NCI-H526 treated with DMSO at 0.1 percent for 48 hours (cell line): ENCODE measurements around the gene NDOR1.

Source experiments
- DNase-seq: peaks from one replicate; lab custom pipeline; 2025; lab: John Stamatoyannopoulos, UW

Gene NDOR1

DNA sequence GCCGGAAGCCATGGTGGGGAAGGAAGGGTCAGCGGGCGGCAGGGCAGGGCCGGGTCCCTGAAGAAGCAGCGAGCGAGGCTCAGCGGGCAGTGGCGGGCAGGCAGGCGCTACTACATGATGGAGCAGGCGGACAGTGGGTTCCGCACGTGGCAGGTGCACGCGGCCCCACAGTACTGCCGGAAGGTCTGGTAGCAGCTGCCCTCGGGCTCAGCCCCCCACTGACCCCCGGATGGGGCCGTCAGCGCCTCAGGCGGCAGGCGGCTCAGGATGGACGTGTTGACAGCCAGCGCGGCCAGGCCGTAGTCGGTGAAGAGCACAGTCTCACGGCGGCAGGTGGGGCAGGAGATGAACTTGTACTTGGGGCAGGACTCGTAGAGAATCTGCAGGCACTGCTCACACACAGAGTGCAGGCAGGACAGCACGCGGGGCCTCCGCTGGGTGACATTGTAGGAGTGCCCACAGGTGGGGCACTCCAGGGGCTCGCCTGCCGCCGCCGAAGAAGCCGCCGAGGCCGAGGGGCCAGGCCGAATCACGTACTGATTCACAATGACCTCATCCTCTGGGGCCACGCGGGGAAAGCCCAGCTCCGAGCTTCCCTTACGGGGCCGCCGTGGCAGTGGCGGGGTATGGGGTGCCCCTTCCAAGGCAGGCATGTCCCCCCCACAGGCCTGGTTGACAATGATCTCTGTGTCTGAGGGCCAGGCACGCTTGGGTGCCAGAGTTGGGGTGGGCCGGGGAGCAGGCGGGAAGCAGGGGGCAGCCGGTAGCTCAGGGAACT, 15.0 kb downstream of the NDOR1 start:
- DNase-seq, result no peak

DNA sequence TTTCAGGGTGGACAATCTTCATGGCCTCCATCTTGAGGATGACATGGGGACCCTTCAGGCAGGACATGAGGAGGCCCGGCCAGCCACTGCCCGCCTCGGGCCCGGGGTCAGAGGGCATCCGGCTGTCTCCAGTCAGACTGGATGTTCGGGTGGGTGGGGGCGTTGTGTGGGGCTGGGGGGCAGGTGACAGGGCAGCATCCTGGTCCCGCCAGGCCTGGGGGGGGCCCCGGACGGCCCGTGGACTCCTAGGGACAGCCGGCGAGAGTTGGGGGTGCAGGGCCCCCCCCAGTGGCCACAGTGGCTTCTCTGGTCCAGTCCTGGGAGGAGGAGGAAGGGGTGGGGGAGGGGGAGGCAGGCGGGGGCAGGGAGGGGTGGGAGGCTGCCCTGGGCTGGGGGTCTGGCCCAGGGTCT, 15.6 kb downstream of the NDOR1 start:
- no peak for DNase-seq

DNA sequence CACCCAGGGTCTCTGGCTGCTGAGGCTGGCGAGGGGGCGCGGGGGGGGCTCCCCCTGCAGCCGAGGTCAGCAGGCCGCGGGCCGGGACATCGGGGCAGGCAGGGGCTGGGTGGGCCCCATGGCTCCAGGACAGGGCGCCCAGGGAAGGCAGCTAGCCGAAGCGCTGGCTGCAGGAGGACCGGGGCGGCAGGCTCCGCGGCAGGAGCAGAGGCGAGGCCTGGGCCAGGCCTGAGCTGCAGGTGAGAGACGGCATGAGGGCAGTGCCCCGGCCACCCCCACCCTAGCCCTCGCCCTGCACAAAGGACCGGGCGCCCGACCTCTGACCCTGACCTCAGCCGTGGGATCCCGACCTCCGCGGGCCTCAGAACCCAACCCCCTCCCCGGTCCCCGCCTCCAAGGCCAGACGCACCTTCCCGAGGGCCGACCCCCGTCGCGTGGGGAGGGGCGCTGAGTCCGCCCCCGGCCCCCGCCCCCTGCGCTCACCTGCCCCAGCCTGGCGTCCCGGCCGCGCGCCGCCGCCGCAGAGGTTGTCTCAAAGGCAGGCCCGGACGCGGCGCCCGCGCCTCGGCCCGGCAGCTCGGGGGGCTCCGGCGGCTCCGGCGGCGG, 16.1 kb downstream of the NDOR1 start:
- DNase-seq, result no peak

DNA sequence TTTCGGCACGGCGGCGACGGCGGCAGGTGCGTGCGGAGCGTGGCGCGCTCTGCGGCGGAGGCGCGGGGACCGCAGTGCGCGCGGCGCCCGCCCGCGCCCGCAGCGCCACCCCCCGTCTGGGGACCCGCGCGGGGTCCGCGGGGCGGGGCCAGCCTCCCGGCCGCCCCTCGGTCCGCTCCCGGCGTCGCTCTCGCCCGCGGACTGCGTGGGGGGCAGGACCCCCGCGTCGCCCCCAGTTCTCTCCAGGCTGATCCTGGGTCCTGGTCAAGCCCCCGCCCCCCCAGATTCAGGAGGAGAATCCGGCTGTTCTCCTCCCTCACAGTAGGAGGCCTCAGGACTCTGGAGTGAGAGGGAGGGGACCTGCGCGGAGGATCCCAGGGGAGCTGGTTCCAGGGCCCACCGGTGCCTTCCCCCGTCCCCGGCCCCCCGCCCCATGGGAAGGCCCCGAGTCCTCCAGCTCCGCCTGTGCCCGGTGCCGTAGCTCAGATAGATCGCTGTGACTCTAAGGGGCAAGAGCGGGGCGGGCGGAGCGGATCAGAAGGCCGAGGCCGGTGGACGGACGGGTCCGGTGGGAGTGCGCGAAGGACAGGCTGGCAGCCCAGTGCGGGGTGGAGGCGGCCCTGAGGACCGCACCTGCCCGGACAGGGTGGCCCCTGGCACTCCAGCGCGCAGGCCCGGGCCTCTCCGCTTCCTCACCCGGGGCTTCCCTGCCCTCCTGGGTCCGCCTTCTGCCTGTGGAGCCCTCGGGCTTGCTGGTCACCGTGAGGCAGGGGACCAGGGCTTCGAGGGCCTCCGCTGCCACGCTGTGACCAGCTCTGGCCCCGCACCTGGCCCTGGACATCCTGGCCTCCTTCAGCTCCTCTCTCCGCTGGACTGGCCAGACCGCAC, 16.9 kb downstream of the NDOR1 start, which contains the start of gene RNF208:
TSS of gene RNF208 (minus strand) at position 51 of the 888 bp plus-strand sequence. CDS start 1,028 bp downstream, outside the sequence.
- no peak for DNase-seq

DNA sequence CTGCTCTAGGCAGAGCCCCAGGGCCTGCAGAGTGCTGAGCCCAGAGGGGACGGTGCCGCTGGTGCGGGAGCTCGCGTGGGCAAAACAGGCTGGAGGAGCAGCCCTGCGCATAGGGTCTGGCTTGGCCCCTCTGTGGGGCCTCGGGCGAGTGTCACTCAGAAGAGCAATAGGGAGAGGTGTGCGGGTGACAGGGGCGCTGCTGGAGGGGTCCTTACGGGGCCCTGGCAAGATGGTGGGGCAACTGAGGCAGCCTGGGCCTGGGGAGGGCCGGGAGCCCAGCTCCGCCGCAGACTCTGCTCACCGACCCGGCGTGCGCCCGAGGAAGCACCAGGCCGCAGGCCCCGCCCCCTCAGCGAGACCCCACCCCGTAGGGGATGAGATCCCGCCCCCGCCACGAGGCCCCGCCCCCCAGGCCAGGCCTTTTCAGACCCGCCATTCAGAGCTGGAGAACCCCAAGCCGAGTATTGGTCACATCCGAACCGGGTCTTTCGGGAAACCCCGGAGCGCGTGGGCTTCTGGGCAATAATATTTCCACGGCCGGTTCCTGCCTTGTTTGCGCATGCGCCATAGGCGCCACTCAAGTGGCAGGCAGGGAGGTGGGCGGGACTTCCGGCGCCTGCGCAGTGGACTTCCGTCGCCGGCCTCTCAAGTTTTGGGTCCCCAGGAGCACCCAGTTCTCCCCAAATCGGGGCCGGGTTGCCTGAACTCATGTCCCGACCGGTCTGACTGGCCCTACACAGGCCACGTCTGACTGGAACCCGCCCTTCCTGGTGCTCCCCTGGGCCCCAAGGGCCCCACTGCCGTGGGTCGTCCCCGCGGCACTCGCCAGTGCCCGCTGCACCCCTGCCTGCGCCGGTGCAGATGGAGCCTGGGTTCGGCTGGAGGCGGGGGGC, 17.8 kb downstream of the NDOR1 start:
- peak; percentile 82 for DNase-seq

DNA sequence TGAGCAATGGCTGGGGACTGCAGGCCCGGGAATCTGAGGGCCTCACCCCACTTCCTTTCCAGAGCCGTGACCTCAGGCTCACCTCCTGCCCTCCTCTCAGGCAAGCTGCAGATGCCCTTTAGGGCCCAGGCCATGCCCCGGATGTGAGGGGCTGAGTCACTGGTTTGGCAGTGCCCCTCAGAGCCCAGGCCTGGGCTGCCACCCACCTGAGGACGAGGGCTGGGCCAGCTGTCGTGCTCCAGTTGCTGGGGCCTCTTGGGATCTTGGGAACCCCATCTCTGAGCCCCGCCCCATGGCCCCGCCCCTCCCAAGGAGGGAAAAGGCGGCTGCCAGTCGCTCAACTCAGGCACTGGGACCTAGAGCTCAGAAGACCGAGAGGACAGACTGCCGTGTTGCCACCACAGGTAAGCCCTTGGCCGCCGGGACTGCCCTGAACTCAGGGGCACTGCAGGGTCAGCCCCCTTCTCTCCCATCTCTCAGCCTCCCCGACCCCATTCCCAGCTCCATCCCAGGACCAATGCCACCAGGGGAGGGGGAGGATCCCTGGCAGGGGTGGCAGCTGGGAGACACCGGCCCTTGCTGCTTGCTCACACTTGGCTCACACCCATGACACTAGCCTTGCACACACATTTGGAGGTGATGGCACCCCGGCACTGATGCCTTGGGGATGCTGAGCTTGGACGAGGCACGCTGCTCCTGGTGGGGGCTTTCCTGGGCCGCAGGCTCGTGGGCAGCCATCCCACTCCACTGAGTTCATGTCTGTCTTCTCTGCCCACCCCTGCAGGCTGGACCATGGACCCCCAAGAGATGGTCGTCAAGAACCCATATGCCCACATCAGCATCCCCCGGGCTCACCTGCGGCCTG, 19.6 kb downstream of the NDOR1 start, which contains the start of gene CYSRT1:
TSS of gene CYSRT1 (plus strand) at position 345 of the 865 bp plus-strand sequence. CDS start at position 793, 448 bp downstream.
- DNase-seq, result no peak

DNA sequence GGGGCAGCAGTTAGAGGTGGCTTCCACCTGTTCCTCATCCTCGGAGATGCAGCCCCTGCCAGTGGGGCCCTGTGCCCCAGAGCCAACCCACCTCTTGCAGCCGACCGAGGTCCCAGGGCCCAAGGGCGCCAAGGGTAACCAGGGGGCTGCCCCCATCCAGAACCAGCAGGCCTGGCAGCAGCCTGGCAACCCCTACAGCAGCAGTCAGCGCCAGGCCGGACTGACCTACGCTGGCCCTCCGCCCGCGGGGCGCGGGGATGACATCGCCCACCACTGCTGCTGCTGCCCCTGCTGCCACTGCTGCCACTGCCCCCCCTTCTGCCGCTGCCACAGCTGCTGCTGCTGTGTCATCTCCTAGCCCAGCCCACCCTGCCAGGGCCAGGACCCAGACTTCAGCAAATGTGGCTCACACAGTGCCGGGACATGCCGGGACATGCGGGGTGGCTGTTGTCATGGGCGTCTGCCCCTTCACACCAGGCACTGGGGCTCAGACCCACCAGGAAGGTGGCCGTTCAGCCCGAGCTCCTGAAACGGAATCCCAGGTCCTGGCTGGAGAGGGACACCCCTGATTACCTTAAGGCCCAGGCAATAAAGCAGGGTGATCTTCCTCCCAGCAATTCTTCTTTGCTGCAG, 20.3 kb downstream of the NDOR1 start:
- no peak for DNase-seq

DNA sequence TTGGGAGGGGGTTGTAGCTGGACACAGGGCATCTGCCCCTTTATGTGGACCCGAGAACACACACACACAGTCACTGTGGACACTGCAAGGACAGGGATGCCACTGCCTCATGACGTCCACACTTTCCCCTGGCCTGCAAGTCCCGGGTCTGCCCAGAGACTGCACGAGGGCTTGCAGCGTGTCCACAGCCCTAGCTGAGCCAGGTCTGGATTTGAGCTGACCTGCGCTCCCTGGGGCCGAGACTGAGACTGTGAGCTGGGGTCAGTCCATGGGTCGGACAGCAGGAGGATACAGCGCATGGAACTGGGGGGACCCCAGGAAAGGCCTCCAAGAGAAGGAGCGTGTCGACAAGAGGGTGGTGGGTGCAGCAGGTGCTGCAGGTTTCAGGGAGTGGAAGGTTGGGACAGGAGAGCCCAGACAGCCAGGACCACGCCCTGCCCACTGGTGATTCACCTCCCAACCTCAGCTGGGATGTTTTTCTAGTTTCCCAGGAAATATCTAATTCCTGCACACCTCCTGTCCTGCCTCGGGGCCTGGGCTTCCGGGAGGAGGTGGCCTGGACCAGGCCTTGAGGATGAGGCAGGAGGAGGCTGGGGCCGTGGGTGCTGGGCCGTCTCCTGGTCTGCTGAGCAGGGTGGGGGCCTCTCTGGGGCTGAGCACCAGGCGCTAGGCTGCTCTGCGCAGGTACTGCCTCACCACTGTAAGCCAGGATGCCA, 21.0 kb downstream of the NDOR1 start:
- no peak for DNase-seq

DNA sequence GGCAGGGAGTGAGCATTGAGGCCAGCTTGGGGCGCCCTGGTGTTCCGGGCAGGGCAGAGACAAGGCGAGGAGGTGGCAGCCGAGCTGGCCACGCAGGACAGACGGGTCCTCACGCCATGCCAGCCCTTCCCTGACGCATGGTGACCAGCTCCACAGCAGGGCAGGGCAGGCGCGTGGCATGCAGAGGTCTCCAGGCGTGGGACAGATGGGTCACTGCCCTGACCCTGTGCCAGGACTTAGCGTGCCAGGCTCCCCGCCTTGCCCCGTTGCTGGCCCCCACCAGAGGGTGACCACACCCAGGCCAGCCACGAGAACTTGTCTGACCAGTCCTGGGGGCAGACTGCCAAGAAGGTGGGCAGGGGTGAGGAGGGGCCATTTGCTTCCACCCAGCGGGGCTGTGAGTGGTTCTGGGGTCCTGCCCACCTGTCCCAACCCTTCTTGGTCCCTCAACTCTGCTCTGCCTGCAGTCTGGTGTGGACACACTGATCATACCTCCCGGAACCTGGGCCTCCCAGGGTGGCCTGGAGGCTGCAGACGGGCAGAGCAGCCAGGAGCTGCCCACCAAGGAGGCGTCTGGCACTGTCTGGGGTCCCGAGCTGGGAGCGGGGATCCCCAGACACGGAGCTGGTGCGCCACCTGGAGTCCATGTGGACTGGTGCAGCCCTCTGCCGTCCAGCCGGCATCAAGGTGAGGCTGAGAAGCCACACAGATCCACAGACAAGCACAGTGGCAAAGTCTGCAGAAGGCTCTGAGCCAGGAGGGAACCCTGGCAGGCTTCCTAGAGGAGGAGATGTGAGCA, 21.8 kb downstream of the NDOR1 start, which contains the start of gene RNF224:
TSS of gene RNF224 (plus strand) at position 449 of the 799 bp plus-strand sequence. CDS start 834 bp downstream, outside the sequence.
- peak; percentile 23 for DNase-seq

DNA sequence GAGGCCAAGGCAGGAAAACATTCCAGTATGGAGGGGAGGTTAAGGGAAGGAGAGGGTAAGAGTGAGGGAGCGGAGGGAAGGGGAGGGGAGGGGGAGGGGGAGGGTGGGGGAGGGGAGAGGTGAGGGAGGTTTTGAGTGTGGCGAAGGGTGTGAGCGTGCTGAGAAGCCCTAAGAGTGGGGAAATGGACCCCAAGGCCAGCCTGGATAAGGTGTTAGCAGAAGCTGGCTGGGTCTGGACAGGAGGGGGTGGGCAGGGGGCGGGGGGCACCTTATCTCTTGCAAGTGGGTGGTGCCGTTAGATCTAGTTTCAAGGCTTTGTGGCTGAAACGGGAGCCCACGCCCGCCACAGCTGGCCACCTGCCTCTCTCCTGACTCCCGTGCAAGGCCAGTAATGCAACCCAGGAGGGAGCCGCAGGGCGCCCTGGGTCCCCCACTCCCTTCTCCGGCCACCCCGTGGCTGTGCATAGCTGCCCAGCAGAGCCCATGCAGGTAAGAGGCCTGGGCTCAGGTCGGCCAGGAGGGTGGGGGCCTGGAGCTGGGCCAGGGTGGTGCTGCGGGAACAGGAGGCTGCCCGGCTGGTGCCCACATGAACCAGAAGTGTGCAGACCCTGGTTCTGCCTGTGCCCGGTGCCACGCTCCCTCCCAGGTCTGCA, 22.5 kb downstream of the NDOR1 start:
- no peak for DNase-seq

DNA sequence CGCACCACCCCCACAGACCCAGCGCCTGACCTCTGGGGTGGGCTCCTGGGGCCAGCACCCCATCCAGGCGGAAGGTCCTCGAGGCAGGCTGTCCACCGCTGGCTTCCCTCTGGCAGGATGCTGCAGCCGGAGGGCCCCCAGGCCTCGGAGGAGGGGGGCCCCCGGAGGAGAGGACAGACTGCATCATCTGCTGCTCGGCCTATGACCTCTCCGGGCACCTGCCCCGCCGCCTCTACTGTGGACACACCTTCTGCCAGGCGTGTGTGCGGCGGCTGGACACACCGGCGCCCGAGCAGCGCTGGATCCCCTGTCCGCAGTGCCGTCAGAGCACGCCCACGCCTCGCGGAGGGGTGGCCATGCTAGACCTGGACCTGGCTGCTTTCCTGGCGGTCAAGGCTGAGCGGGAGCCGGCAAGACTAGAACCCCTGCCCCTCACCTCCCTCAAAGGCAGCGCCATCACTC, 23.0 kb downstream of the NDOR1 start:
- no peak for DNase-seq

DNA sequence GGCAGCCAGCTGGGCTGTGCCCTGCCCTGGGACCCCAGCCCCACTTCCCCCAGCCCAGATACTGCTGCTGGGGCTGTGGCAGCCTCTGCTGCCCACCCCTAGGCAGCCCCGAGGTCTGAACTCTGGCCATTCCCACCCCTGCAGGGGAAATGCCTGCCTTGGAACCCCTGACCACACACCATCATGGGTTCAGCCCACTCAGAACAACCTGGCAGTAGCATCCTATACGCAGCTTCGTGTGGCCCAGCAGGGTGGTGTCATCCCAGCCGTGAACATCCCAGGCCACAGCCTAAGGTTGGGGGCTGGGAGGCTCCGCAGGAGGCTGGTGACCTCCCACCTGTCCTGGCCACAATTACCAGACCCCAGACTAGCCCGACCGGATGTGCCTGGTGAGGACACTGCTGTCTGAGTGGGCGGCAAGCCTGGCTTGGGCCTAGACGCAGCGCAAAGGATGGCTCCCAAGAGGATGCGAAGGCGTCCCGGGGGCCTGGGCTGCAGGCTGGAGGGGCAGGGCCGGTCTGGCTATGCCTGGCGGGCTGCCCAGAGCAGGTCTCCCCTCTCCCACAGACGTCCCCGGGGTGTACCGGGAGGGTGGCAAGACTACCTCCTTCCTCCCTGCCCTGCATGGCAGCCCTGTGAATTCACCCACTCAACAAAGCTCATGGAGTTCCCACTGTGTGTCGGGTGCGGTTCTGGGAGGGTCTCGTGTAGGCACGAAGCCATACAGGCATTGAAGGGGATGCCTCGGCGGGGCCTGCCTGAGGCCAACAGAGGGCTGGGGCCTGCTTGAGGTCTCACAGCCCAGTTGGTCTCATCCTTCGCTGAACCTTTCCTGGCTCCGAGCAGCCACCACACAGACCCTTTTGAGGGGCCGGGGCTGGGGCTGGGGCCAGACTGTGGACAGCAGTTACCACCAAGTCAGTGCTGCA, 23.7 kb downstream of the NDOR1 start:
- no peak for DNase-seq

DNA sequence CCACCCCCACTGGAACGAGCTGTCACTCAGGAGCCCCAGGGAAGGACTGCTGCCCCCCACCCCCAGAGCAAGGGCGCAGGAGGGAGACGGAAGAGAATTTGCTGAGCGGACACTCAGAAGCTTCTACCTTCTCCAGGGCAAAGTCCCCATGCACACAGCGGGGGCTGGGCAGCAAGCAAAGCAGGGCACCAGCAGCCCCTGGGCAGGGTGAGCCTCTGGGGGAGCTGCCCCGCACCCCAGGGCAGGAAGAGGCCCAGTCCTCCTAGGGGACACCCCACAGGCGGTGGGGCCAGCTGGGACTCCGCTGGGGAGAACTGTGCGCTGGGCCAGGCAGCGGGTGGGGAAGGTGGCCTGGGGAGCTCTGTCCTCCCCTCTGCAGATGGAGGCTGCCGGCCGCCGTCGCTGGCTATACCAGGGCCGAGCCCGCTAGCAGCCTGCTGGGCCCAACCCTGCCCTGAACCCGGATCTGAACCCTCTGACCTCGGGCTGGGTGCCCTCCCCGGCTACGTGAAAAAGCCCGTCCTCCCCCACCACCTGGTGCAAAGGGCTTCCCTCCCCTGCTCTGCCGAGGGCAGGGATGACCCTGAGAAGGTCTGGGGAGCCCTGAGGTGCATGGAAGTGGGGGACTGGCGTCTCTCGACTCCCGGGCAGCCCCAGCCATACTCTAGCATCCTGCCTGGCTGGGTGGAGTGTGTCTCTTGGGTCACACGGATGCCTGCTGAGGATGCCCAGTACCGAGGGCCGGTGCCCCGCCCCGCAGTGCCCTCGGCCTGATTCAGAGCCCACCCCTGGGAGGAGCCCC, 24.6 kb downstream of the NDOR1 start:
- no peak for DNase-seq

DNA sequence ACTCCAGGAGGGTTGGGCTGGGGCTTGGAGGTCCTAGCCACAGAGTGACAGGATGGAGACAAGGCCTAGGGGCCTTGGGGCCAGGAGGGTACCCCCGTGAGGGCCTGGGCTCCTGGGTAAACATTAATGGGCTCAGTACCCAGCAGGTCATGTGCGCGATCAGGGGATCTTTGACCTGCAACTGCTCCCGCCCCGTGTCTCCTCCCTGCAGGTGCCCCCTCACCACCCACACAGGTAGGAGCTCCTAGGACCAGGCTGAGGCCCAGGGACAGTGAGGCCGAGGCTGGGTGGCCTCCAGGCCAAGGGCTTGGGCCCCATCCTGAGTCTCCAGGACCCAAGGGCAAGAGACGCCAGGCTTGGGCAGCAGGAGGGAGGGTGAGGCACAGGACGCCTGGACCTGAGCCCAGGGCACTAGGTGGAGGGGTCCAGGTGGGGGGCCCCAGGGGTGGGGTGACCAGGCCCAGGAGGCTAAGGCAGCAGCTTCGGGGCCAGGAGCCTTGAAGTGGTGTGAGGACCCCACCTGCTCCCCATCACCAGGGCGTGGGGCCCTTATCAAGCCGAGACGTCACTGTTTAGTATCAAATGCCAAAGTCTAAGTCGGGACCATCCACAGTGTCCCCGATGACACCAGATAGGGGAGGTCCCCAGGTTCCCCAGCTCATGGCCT, 25.3 kb downstream of the NDOR1 start, which contains the start of gene SLC34A3:
TSS of gene SLC34A3 (plus strand) at position 197 of the 667 bp plus-strand sequence. CDS start 802 bp downstream, outside the sequence.
- no peak for DNase-seq
